Liver (tissue), 3 donors: ENCODE measurements around the gene CDC14A.

Source experiments
- CTCF ChIP-seq: fragments of 150-350 bp; IDR thresholded peaks from 2 replicates; pipeline ENCODE4 v1.5.1; 2017; ENCODE audit warnings: improper control_type of control experiment, low read depth, low read length; ENCODE audit not compliant: missing input control
- RAD21 ChIP-seq, 2 donors: IDR thresholded peaks; 2 replicates each; pipeline ENCODE4 v1.6.1; 2016; ENCODE audit warnings: antibody characterized with exemption in 2 of 2, mild to moderate bottlenecking in 2 of 2
- SP1 ChIP-seq: IDR thresholded peaks from 2 replicates; pipeline ENCODE4 v1.6.1; 2018; ENCODE audit warnings: antibody characterized with exemption, mild to moderate bottlenecking
- donor health status: healthy.
- donor health status: healthy.

DNA sequence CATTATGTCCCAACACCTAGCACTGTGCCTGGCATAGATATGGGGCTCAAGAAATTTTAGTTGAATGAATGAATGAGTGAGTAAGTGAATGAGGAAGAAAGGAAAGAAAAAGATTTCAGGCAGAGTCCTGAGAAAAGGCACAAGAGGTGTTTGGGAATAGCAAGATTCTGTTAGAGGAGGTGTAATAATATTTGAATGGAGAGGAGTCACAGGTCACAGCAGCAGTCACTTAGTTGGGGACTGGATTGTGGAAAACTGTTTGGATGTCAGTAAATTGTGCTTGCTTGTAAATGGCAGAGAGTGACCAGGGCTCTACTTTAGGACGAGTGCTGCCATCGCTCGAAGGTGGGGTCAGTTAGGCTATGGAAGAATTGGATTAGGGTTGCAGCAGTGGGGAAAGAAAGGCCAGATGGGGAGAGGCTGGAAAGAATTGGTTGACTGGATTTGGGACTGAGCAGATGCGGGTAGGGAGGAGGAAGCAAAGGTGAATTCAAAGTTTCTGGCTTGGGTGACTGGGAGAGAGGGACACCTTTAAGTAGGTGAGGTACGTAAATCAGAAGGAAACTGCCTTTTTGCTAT is 9.3 kb downstream of the CDC14A start:
- no peak for TF ChIP-seq CTCF
- TF ChIP-seq RAD21 (IDR thresholded peaks at IDR 0.05), result no peak
- TF ChIP-seq SP1, result no peak
